Fibroblast of peridontal ligament (primary cell): ENCODE results near the gene FRMD8.
"Not testable (repeated sequence)": the region's sequence is repeated elsewhere in the genome, so short reads cannot be mapped to it uniquely, and the experiment has no call there.

Source experiments
- DNase-seq: peaks from one replicate; pipeline ENCODE4 v3.0.0-alpha.2; 2010; ENCODE audit errors: extremely low read depth

The FRMD8 gene

GRCh38 chr11:65413077-65413664 is 26.7 kb downstream of the FRMD8 start:
- not testable (repeated sequence) for DNase-seq

GRCh38 chr11:65414776-65415498 is 28.5 kb downstream of the FRMD8 start:
- DNase-seq, result peak; percentile 33

GRCh38 chr11:65415499-65416340 is 29.3 kb downstream of the FRMD8 start:
- DNase-seq, result no peak

GRCh38 chr11:65416341-65416824 is 29.9 kb downstream of the FRMD8 start:
- peak; percentile 72 for DNase-seq

GRCh38 chr11:65416841-65417701 is 30.6 kb downstream of the FRMD8 start:
- DNase-seq, result peak; percentile 10

GRCh38 chr11:65417702-65418430 is 31.4 kb downstream of the FRMD8 start:
- peak; percentile 25 for DNase-seq

GRCh38 chr11:65418431-65418680 is 31.9 kb downstream of the FRMD8 start:
- DNase-seq, result no peak

GRCh38 chr11:65418681-65419459 is 32.4 kb downstream of the FRMD8 start:
- peak; percentile 93 for DNase-seq

GRCh38 chr11:65419460-65419771 is 33.0 kb downstream of the FRMD8 start:
- no peak for DNase-seq

- DNase-seq, result peak; percentile 94
Observed at GRCh38 chr11:65419772-65420481, 33.5 kb downstream of the FRMD8 start.

- DNase-seq, result no peak
Observed at GRCh38 chr11:65420506-65420905, 34.1 kb downstream of the FRMD8 start.

- peak; percentile 100 for DNase-seq
Observed at GRCh38 chr11:65420979-65421793, 34.7 kb downstream of the FRMD8 start.

- peak; percentile 96 for DNase-seq
Observed at GRCh38 chr11:65421794-65422632, 35.6 kb downstream of the FRMD8 start.

- DNase-seq, result peak; percentile 97
Observed at GRCh38 chr11:65422633-65423515, 36.4 kb downstream of the FRMD8 start, which contains the start of gene NEAT1. TSS of gene NEAT1 (plus strand) at chr11:65422798.

GRCh38 chr11:65423516-65424204 is 37.2 kb downstream of the FRMD8 start:
- DNase-seq, result peak; percentile 60
